ENCODE data around the gene JADE2. TPM values are rescaled to one million over a fixed set of nuclear protein-coding genes. Genes with fewer than 3 reads are reported as not detected.

Gene JADE2
- total and polyA plus RNA-seq, 11 donors = 8.3 to 54.8 (median 30.5) TPM

DNA sequence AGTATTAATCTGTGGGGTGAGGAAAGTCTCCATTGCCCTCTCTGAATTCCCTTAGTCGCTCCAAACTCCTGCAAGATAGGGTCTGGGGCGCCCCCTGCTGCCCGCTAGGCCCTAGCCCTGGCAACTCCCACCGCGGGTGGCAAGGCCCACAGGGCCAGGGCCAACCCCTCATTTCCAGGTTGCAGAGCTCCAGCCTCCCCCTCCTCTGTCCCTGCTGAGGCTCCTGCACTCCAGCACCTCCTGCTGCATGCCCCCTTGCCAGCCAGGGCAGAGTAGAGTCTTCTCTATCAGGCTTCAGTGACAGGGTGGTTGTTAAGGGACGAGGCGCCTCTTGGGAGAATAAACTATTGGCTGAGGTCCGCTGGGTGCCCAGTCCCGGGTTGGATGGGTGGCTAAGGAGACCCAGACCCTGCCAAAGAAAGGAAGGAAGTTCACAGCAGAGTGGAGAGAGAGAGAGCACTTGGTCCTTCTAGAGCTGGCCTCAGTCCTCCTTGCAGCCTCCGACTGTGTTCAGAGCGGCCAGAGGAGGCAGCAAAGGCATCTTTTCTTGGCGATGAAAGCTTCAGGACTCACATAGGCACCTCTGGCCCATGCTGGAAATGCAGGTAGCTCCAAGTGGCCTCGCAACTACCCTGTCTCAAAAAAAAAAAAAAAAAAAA, 61.5 kb downstream of the JADE2 start:
- ATAC-seq (peak; percentile 77 to 90 (median 86)), DNase-seq (peak; percentile 74 to 93 (median 81))
- no peaks in the 10 kb centered on the region for H3K27me3 ChIP-seq
- peak overlapping the region in 5 of 12 donors; percentile 10 to 37 (median 17) for H3K4me3 ChIP-seq
- peaks cover 0 to 26% (median 11%) of the 10 kb centered on the region in 12 donors for H3K4me1 ChIP-seq
- H3K9me3 ChIP-seq = no peaks in the 10 kb centered on the region
- TF ChIP-seq, protein P1, sequence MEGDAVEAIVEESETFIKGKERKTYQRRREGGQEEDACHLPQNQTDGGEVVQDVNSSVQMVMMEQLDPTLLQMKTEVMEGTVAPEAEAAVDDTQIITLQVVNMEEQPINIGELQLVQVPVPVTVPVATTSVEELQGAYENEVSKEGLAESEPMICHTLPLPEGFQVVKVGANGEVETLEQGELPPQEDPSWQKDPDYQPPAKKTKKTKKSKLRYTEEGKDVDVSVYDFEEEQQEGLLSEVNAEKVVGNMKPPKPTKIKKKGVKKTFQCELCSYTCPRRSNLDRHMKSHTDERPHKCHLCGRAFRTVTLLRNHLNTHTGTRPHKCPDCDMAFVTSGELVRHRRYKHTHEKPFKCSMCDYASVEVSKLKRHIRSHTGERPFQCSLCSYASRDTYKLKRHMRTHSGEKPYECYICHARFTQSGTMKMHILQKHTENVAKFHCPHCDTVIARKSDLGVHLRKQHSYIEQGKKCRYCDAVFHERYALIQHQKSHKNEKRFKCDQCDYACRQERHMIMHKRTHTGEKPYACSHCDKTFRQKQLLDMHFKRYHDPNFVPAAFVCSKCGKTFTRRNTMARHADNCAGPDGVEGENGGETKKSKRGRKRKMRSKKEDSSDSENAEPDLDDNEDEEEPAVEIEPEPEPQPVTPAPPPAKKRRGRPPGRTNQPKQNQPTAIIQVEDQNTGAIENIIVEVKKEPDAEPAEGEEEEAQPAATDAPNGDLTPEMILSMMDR (IDR thresholded peaks at IDR 0.05) = peak; percentile 72 to 89 (median 82)
- no peak for TF ChIP-seq POLR2A (IDR thresholded peaks at IDR 0.05)
- WGBS, 4 donors = 17 to 23% (median 19%) methylated on average over 12 to 13 of the region's 13 CpGs
- intact Hi-C loops (cut with DNase I) = loop anchor here (1.0 to 10.0 kb wide), 8 partner anchors 175 to 405 kb away; partner anchors contain the start of gene CDKN2AIPNL (in 1 of the 10)
- no peaks in the 10 kb centered on the region for H3K36me3 ChIP-seq
- no peak overlapping the region for H3K27ac ChIP-seq

DNA sequence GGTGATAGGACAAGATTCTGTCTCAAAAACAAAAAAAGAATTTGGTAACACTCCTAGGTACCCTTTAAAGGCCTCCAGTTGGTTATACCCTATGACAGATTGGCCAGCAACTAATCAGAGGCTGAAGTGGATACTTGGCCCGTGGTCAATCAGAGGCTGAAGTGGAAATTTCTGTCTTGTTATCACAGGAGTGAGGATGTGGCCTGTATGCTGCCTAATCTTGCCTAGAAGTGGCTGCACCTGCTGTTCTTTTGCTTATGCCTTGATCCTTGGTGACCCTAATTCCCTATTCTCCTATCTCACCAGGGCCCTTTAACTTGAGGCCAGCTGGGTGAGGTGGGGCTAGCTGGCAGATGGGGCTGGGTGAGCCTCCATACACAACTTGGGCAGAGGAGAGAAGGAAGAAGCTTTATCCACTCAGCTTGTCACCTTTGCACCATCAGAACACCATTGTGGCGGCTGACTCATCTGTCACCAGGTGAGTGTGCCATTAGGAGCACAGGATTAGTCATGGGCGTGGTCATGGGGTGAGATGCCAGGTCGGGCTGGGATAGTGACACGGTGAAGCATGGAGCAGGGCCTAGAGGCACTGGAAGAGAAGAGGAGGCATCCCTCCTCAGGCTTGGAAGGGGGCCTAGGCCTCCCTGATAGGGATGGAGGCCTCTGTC, 65.7 kb downstream of the JADE2 start:
- H3K9me3 ChIP-seq = no peaks in the 10 kb centered on the region
- no peaks in the 10 kb centered on the region for H3K27me3 ChIP-seq
- H3K4me3 ChIP-seq = no peak overlapping the region
- H3K4me1 ChIP-seq = peaks cover 0 to 45% (median 7%) of the 10 kb centered on the region in 12 donors
- 39 to 56% (median 52%) methylated on average over 4 to 5 of the region's 5 CpGs for WGBS, 4 donors
- TF ChIP-seq, protein P1 (IDR thresholded peaks at IDR 0.05) = no peak
- no peak for TF ChIP-seq POLR2A (IDR thresholded peaks at IDR 0.05)
- H3K36me3 ChIP-seq = no peaks in the 10 kb centered on the region
- intact Hi-C loops (cut with DNase I) = no loop called here
- DNase-seq = peak in 1 of 5 donors; percentile 43
- ATAC-seq = peak in 3 of 4 donors; percentile 5 to 38 (median 20)
- peak overlapping the region in 10 of 12 donors; percentile 22 to 77 (median 46) for H3K27ac ChIP-seq

DNA sequence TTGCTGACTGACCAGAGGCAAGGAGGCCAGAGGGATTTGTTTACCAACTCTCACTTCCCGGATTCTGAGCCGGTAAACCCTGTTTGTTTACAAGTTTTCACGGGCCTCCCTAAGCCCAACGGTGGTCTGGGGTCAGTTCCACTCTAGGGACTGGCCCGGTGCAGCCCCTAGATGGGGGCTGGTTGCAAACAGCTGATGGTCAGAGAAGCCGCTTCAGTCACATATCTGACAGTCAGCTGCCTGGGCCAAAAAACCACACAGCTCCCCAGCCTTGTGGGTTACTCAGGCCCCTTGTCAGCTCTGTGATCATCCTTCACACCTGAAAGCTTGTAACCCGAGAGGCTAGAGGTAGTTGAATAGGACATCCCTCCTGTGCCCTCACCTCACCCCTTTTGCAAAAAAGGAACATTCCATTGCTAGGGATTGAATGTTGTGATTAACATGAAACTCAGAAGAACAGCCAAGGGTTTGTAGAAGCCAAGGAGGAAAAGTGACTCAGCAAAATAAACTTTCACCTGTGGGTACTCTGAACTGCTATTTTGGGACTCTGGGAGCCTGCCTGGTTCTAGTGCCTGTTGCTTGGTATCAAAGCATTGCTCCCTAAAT, 66.8 kb downstream of the JADE2 start:
- Histone ChIP-seq H3K4me1 (peaks cover 0 to 38% (median 5%) of the 10 kb centered on the region in 12 donors), H3K27ac (peak overlapping the region in 11 of 12 donors; percentile 35 to 77 (median 54)), H3K27me3 (no peaks in the 10 kb centered on the region), H3K36me3 (no peaks in the 10 kb centered on the region), H3K4me3 (no peak overlapping the region), H3K9me3 (no peaks in the 10 kb centered on the region)
- intact Hi-C loops (cut with DNase I) = no loop called here
- 45 to 48% (median 46%) methylated on average over 7 of the region's 7 CpGs for WGBS, 4 donors
- peak; percentile 43 to 62 (median 54) for ATAC-seq
- DNase-seq = peak in 1 of 5 donors; percentile 47
- TF ChIP-seq, protein P1 (IDR thresholded peaks at IDR 0.05) = no peak
- no peak for TF ChIP-seq POLR2A (IDR thresholded peaks at IDR 0.05)

DNA sequence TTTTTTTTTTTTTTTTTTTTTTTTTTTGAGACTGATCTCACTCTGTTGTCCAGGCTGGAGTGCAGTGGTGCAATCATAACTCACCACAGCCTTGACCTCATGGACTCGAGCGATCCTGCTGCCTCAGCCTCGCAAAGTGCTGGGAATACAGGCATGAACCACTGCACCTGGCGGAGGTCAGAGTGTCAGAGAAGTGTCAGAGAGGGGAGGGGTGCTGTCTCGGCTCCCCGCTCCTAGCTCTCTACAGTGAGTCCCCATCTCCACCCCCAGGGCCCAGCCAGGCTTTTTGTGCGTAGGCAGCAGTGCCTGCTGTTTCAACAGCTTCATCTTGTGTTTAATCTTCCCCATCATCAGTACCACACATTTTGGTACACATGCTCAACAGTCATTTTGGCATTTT, 68.9 kb downstream of the JADE2 start:
- H3K9me3 ChIP-seq = no peaks in the 10 kb centered on the region
- WGBS, 4 donors = 66 to 93% (median 91%) methylated on average over 4 to 7 of the region's 7 CpGs
- ATAC-seq (no peak), DNase-seq (no peak)
- peak overlapping the region in 1 of 12 donors; percentile 71 for H3K27ac ChIP-seq
- no peak for TF ChIP-seq POLR2A (IDR thresholded peaks at IDR 0.05)
- TF ChIP-seq, protein P1 (IDR thresholded peaks at IDR 0.05) = no peak
- intact Hi-C loops (cut with DNase I) = no loop called here
- peaks cover 0 to 38% (median 5%) of the 10 kb centered on the region in 12 donors for H3K4me1 ChIP-seq
- H3K36me3 ChIP-seq = no peaks in the 10 kb centered on the region
- H3K4me3 ChIP-seq = no peak overlapping the region
- H3K27me3 ChIP-seq = no peaks in the 10 kb centered on the region

All from heart left ventricle (tissue), 16 donors.